ENCODE results near the gene CDCA3. TPM values are rescaled to one million over a fixed set of nuclear protein-coding genes. Genes with fewer than 3 reads are reported as not detected.

CDCA3 gene
- total RNA-seq, 2 donors from 2014 or later, result 0.46 to 0.52 TPM

GRCh38 chr12:6839482-6840201, 11.4 kb downstream of the CDCA3 start:
- DNase-seq (ENCODE audit: low spot score), result no peak
- intact Hi-C loops (cut with DNase I), result loop anchor here in 1 of 2 donors (5.0 kb wide), 1 partner anchor 77 kb away; no protein-coding TSS in a partner anchor

GRCh38 chr12:6838854-6839253, 12.2 kb downstream of the CDCA3 start:
- DNase-seq (ENCODE audit: low spot score), result no peak

GRCh38 chr12:6837370-6838060, 13.6 kb downstream of the CDCA3 start:
- no peak for DNase-seq (ENCODE audit: low spot score)
- intact Hi-C loops (cut with DNase I), result loop anchor here in 1 of 2 donors (5.0 kb wide), 1 partner anchor 75 kb away; no protein-coding TSS in a partner anchor

More at GRCh38 chr12:6838854-6839253, 12.2 kb downstream of the CDCA3 start:
- intact Hi-C loops (cut with DNase I), result loop anchor here in 1 of 2 donors (5.0 kb wide), 1 partner anchor 77 kb away; no protein-coding TSS in a partner anchor

GRCh38 chr12:6836851-6837250, 14.2 kb downstream of the CDCA3 start:
- no peak for DNase-seq (ENCODE audit: low spot score)
- intact Hi-C loops (cut with DNase I), result loop anchor here in 1 of 2 donors (5.0 kb wide), 1 partner anchor 75 kb away; no protein-coding TSS in a partner anchor

- DNase-seq (ENCODE audit: low spot score), result no peak
- intact Hi-C loops (cut with DNase I), result loop anchor here in 1 of 2 donors (5.0 kb wide), 1 partner anchor 73 kb away; no protein-coding TSS in a partner anchor
Observed at GRCh38 chr12:6834873-6835272, 16.2 kb downstream of the CDCA3 start.

GRCh38 chr12:6834254-6834653, 16.8 kb downstream of the CDCA3 start:
- DNase-seq (ENCODE audit: low spot score), result no peak
- intact Hi-C loops (cut with DNase I), result no loop called here

GRCh38 chr12:6833189-6833890, 17.7 kb downstream of the CDCA3 start:
- DNase-seq (ENCODE audit: low spot score), result no peak
- intact Hi-C loops (cut with DNase I), result no loop called here

GRCh38 chr12:6832125-6832524, 19.0 kb downstream of the CDCA3 start:
- no peak for DNase-seq (ENCODE audit: low spot score)
- intact Hi-C loops (cut with DNase I), result no loop called here

GRCh38 chr12:6831450-6831995, 19.6 kb downstream of the CDCA3 start:
- no peak for DNase-seq (ENCODE audit: low spot score)
- intact Hi-C loops (cut with DNase I), result no loop called here

GRCh38 chr12:6830999-6831398, 20.1 kb downstream of the CDCA3 start:
- intact Hi-C loops (cut with DNase I), result no loop called here
- no peak for DNase-seq (ENCODE audit: low spot score)

GRCh38 chr12:6830286-6830890, 20.7 kb downstream of the CDCA3 start:
- intact Hi-C loops (cut with DNase I), result no loop called here
- no peak for DNase-seq (ENCODE audit: low spot score)

GRCh38 chr12:6829536-6830220, 21.4 kb downstream of the CDCA3 start:
- intact Hi-C loops (cut with DNase I), result no loop called here
- DNase-seq (ENCODE audit: low spot score), result no peak

GRCh38 chr12:6828781-6829535, 22.1 kb downstream of the CDCA3 start:
- no peak for DNase-seq (ENCODE audit: low spot score)
- intact Hi-C loops (cut with DNase I), result no loop called here

- intact Hi-C loops (cut with DNase I), result no loop called here
- no peak for DNase-seq (ENCODE audit: low spot score)
Observed at GRCh38 chr12:6827982-6828780, 22.9 kb downstream of the CDCA3 start, which contains the start of gene P3H3. Gene P3H3 (plus strand): TSS chr12:6828407. CDS start chr12:6828441, 34 bp downstream.

GRCh38 chr12:6827437-6827911, 23.6 kb downstream of the CDCA3 start:
- intact Hi-C loops (cut with DNase I), result no loop called here
- peak; percentile 91 for DNase-seq (ENCODE audit: low spot score)

GRCh38 chr12:6826734-6827436, 24.2 kb downstream of the CDCA3 start:
- no peak for DNase-seq (ENCODE audit: low spot score)
- intact Hi-C loops (cut with DNase I), result no loop called here
